ENCODE data around the gene FARSB.

FARSB gene

DNA sequence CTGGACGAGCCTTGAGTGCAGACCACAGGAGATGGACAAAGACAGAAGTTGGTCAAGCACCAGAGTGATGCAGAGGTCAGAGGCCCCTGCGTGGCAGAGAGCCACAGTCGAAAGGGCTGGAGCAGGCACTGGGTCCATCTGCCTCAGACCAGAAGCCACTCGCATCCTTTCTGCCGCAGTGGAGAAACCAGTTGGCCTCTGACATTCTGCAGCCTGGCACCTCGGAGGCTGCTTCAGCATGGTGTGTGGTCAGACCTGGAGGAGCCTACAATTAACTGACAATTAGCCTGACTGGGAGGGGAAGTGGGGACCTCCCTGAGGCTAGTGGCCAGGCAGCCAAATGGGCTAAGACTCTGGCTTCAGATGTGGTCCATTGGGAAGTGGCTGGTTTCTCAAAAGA, 120.4 kb downstream of the FARSB start:
- TF ChIP-seq, protein P1, sequence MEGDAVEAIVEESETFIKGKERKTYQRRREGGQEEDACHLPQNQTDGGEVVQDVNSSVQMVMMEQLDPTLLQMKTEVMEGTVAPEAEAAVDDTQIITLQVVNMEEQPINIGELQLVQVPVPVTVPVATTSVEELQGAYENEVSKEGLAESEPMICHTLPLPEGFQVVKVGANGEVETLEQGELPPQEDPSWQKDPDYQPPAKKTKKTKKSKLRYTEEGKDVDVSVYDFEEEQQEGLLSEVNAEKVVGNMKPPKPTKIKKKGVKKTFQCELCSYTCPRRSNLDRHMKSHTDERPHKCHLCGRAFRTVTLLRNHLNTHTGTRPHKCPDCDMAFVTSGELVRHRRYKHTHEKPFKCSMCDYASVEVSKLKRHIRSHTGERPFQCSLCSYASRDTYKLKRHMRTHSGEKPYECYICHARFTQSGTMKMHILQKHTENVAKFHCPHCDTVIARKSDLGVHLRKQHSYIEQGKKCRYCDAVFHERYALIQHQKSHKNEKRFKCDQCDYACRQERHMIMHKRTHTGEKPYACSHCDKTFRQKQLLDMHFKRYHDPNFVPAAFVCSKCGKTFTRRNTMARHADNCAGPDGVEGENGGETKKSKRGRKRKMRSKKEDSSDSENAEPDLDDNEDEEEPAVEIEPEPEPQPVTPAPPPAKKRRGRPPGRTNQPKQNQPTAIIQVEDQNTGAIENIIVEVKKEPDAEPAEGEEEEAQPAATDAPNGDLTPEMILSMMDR (IDR thresholded peaks at IDR 0.05; ENCODE audit: low read depth, low read length), result no peak
- no peaks in the 10 kb centered on the region for H3K9me3 ChIP-seq
- DNase-seq, result no peak
- H3K27me3 ChIP-seq, result no peaks in the 10 kb centered on the region
- no peaks in the 10 kb centered on the region for H3K4me1 ChIP-seq
- H3K36me3 ChIP-seq, result no peaks in the 10 kb centered on the region
- H3K4me3 ChIP-seq (ENCODE audit: low read depth, low read length), result no peak overlapping the region

DNA sequence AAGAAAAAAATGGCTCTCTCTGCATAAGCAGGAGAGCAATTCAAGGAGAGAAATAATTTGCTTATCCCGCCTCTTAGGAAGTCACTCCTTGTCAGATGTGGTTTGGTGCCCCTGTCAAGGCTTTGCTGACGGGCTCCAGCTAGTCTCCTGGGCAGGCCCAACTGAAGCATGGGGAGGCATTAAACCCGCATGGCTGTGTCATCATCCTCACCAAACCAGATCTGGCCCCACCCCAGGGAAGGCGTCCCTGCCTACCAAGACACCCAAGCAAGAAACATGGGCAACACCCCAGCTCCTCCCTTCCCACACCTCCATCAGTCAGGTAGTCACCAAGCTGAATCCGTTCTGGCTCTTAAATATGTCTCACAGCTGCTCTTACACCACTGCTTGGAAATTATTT, 123.6 kb downstream of the FARSB start:
- H3K4me3 ChIP-seq (ENCODE audit: low read depth, low read length), result no peak overlapping the region
- H3K9me3 ChIP-seq, result no peaks in the 10 kb centered on the region
- no peak for DNase-seq
- TF ChIP-seq, protein P1 (IDR thresholded peaks at IDR 0.05; ENCODE audit: low read depth, low read length), result no peak
- H3K36me3 ChIP-seq, result no peaks in the 10 kb centered on the region
- no peaks in the 10 kb centered on the region for H3K27me3 ChIP-seq
- H3K4me1 ChIP-seq, result no peaks in the 10 kb centered on the region

GRCh38 chr2:222526480-222527277, 129.2 kb downstream of the FARSB start:
- no peaks in the 10 kb centered on the region for H3K36me3 ChIP-seq
- H3K4me3 ChIP-seq (ENCODE audit: low read depth, low read length), result no peak overlapping the region
- DNase-seq, result no peak
- H3K4me1 ChIP-seq, result no peaks in the 10 kb centered on the region
- TF ChIP-seq, protein P1 (IDR thresholded peaks at IDR 0.05; ENCODE audit: low read depth, low read length), result no peak
- H3K9me3 ChIP-seq, result no peaks in the 10 kb centered on the region
- no peaks in the 10 kb centered on the region for H3K27me3 ChIP-seq

DNA sequence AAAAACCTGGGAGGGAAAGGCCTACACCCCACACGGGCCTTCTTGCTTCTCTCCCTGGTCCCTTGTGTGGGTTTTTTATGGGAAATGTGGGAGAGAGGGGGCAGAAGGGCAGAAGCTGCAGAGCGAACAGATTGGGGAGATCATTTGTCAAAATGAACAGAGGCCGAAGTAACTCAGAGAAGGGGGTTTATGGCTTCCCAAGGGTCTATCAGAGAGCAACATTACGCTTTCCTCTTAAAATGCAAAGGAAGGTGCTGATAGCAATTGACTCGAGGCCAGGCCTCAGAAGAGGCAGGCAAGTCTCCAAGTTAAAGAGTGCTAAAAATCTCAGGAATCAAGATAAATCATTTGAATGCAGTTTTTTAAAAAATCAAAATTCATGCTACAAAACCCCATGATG, 130.1 kb downstream of the FARSB start:
- H3K36me3 ChIP-seq, result no peaks in the 10 kb centered on the region
- TF ChIP-seq, protein P1 (IDR thresholded peaks at IDR 0.05; ENCODE audit: low read depth, low read length), result no peak
- H3K27me3 ChIP-seq, result no peaks in the 10 kb centered on the region
- H3K9me3 ChIP-seq, result no peaks in the 10 kb centered on the region
- no peak for DNase-seq
- no peak overlapping the region for H3K4me3 ChIP-seq (ENCODE audit: low read depth, low read length)
- H3K4me1 ChIP-seq, result no peaks in the 10 kb centered on the region

DNA sequence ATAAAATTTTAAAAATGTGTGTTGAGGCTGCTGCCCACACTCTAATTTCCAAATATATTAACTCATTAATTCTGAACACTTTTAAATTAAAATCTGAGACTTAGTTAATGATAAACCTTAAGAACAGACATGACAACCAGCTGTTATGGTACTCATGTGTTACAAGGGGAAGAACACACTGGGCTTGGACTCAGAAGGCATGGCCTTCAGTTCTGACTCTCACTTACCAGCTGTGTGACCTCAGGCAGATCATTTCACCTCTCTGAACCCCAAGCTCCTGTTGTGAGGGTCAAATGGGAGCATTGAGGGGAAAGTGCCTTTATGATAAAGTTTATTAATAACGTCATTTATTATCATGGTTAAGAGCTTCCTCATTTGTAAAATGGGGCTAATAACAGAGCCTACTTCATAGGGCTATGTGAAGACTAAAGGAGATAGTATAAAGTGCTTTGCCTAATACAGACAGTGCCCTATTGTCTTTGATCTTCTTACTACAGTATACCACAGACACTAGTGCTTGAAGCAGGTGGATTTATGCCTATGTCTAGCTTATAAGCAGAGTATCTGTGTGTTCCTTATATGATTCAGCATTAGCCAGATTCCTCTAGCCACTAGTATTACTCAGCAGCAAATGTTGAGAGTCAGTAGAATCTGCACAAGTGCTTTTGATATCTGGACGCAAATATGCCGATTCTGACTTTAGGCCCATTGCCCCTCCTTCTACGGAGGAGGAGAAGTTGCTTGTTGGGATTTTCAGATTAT, 131.9 kb downstream of the FARSB start:
- no peaks in the 10 kb centered on the region for H3K36me3 ChIP-seq
- H3K9me3 ChIP-seq, result no peaks in the 10 kb centered on the region
- TF ChIP-seq, protein P1 (IDR thresholded peaks at IDR 0.05; ENCODE audit: low read depth, low read length), result no peak
- no peaks in the 10 kb centered on the region for H3K27me3 ChIP-seq
- H3K4me3 ChIP-seq (ENCODE audit: low read depth, low read length), result no peak overlapping the region
- H3K4me1 ChIP-seq, result no peaks in the 10 kb centered on the region
- DNase-seq, result no peak

DNA sequence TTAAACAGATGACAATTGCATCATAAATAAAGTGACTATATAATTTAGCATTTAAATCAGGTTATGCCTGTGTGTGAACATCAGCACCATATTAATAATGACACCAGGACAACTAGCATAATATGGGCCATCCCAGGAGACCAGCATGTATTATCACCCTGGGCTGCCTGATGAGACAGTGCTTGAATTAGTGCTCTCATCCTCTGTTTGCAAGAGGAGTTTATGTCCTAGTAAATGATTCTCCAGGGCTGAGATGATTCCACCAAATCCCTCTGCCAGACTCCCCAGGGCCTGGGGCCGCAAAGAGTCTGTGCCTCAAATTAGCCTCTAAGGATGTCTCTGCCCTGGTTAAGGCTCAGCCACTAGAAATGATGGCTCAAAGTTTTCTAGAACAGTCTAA, 133.8 kb downstream of the FARSB start:
- H3K4me1 ChIP-seq, result no peaks in the 10 kb centered on the region
- no peaks in the 10 kb centered on the region for H3K9me3 ChIP-seq
- no peak overlapping the region for H3K4me3 ChIP-seq (ENCODE audit: low read depth, low read length)
- DNase-seq, result no peak
- no peaks in the 10 kb centered on the region for H3K27me3 ChIP-seq
- H3K36me3 ChIP-seq, result no peaks in the 10 kb centered on the region
- TF ChIP-seq, protein P1 (IDR thresholded peaks at IDR 0.05; ENCODE audit: low read depth, low read length), result no peak

Measured in BE2C (cell line).